SH-SY5Y (cell line): ENCODE measurements around the gene MSMP.

Experiments used
- GATA2 ChIP-seq: IDR thresholded peaks from 2 replicates; pipeline ENCODE4 v1.6.1; 2011; ENCODE audit warnings: mild to moderate bottlenecking, low read depth, low read length
- GATA3 ChIP-seq: IDR thresholded peaks from 2 replicates; pipeline ENCODE4 v1.6.1; 2011; ENCODE audit warnings: low read depth, mild to moderate bottlenecking, low read length, moderate library complexity

GRCh38 chr9:35717132-35717870 is 36.8 kb downstream of the MSMP start:
- TF ChIP-seq GATA2 (no peak), GATA3 (no peak)
